GM23248 (cell line): ENCODE measurements around the gene ZMYND12.

ENCODE experiments used
- EZH2 ChIP-seq: fragments of 200-600 bp; sonication (generic); IDR thresholded peaks from 2 replicates; pipeline ENCODE4 v1.6.1; 2018; ENCODE audit warnings: antibody characterized with exemption, mild to moderate bottlenecking; ENCODE audit not compliant: insufficient read depth, poor library complexity, severe bottlenecking
- EZH2phosphoT487 ChIP-seq: fragments of 200-600 bp; sonication (generic); IDR thresholded peaks from 2 replicates; pipeline ENCODE4 v1.6.1; 2018; ENCODE audit warnings: antibody characterized with exemption, moderate library complexity, mild to moderate bottlenecking, low read depth; ENCODE audit not compliant: insufficient read depth

DNA sequence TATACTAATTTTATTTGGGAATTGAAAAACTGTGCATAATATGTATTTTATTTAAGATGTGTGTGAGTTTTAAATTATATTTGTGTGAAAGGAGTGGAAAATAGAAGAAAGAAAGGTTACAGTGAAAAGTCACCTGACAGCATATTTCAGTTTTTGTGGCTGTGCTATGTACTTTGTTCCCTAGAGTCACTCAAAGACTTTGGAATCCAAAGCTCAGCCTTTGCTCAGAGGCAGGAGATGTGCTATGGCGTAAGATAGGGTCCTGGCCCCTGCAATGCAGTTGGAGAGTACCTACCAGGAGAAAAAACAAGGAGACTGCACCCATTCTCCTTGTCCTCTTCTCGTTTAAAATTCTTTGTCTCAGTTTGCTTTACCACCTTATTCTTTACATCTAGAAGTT is 10.2 kb upstream of the ZMYND12 start:
- no peak for TF ChIP-seq EZH2phosphoT487
- TF ChIP-seq EZH2 = no peak
